H7 (cell line): ENCODE results near the gene PAX5. TPM values are rescaled to one million over a fixed set of nuclear protein-coding genes. Genes with fewer than 3 reads are reported as not detected.

Experiments used
- DNase-seq: peaks from one replicate; pipeline ENCODE4 v3.0.0; 2012
- H3K27me3 ChIP-seq: 2 replicates; pipeline ENCODE4 v1.6.0; 2011; ENCODE audit warnings: mild to moderate bottlenecking, low read length; ENCODE audit not compliant: control insufficient read depth, insufficient read depth
- H3K36me3 ChIP-seq: replicated peaks from 2 replicates; pipeline ENCODE4 v1.5.1; 2011; ENCODE audit warnings: low read length; ENCODE audit not compliant: control insufficient read depth, insufficient read depth
- H3K4me3 ChIP-seq: 2 replicates; pipeline ENCODE4 v1.5.1; 2011; ENCODE audit warnings: low read depth, mild to moderate bottlenecking, control low read depth, low read length, moderate library complexity; ENCODE audit not compliant: insufficient read depth
- total RNA-seq: library from RNA; depleted of rRNA; stranded (reverse); fragments of >200 nt; shearing (Covaris generic); gene quantifications from 2 replicates; pipeline ENCODE4 v1.2.3, GENCODE V29; 2014

The PAX5 gene
- total RNA-seq, 1 experiment from 2014 or later: 1.7 TPM

- no peaks in the 10 kb centered on the region for H3K36me3 ChIP-seq
- no peak for DNase-seq
- H3K4me3 ChIP-seq: no peak overlapping the region
- H3K27me3 ChIP-seq: no peaks in the 10 kb centered on the region; the same call in 1 of the 2 replicates
Measured at GRCh38 chr9:36971935-36972488, 62.1 kb downstream of the PAX5 start.

DNA sequence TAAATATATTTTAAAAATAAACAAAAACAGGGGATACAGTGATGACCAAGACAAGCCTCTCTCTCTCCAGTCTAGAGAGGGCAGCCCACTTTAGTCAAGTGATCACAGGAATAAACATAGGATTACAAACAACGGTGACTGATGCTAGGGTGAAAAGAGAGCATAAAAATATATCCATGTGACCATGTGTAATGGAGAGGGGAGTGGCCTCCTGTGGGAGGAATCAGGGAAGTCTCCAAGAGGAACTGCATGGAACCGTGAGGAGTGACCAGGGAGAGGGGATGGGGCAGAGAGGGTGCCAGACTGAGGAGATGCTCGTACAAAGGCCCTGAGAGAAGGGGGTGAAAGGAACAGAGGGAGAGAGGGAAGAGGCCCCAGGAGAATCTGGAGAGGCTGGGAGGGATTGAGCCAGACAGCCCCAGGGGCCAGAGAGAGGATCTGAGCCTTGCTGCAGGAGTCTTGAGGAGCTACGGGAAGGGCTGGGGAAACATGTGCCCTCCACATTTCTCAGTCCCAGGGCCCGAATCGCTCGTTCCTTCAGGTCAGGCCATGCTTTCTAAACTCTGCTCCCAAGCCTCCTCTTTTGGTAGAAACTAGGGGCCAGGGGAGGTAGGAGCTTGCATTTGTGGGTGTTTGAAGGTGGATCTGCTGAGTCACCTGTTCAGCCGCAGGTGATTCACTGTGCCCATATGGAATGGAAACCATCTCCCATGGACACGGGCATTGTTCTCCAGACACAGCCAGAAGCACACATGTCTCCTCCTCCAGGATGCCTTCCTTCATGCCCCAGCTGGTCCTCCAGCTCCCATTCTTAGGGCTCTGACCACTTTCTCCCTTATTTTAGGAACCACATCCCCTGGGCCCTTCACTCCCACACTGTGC, 63.8 kb downstream of the PAX5 start:
- Histone ChIP-seq H3K4me3 (no peak overlapping the region), H3K36me3 (no peaks in the 10 kb centered on the region), H3K27me3 (no peaks in the 10 kb centered on the region; the same call in 1 of the 2 replicates)
- DNase-seq: no peak

- H3K36me3 ChIP-seq: no peaks in the 10 kb centered on the region
- H3K4me3 ChIP-seq: no peak overlapping the region
- peak; percentile 83 for DNase-seq
Measured at GRCh38 chr9:36969216-36969771, 64.8 kb downstream of the PAX5 start.

GRCh38 chr9:36968574-36969215, 65.4 kb downstream of the PAX5 start:
- H3K36me3 ChIP-seq: no peaks in the 10 kb centered on the region
- no peak for DNase-seq
- no peaks in the 10 kb centered on the region; the same call in 1 of the 2 replicates for H3K27me3 ChIP-seq
- no peak overlapping the region for H3K4me3 ChIP-seq

More at GRCh38 chr9:36969216-36969771, 64.8 kb downstream of the PAX5 start:
- no peaks in the 10 kb centered on the region; the same call in 1 of the 2 replicates for H3K27me3 ChIP-seq

DNA sequence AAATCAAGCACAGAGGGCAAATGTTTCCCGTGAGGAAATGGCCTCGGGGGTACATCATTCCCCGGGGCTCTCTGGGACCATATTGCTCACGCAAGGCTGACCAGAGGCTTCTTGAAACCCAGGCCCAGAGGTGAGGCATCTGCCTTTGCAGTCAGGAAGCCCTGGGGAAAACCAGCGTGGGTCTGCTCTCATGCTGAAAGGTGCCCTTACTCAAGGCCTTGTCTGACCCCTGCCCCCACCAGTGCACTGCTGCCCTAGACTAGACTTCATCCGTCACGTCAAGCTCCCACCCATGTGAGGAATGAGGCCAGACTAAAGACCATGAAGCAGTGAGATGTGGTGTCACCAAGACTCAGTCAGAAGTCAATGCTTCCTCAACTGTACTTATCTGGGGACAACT, 66.1 kb downstream of the PAX5 start:
- Histone ChIP-seq H3K36me3 (no peaks in the 10 kb centered on the region), H3K27me3 (no peaks in the 10 kb centered on the region; the same call in 1 of the 2 replicates), H3K4me3 (no peak overlapping the region)
- no peak for DNase-seq

DNA sequence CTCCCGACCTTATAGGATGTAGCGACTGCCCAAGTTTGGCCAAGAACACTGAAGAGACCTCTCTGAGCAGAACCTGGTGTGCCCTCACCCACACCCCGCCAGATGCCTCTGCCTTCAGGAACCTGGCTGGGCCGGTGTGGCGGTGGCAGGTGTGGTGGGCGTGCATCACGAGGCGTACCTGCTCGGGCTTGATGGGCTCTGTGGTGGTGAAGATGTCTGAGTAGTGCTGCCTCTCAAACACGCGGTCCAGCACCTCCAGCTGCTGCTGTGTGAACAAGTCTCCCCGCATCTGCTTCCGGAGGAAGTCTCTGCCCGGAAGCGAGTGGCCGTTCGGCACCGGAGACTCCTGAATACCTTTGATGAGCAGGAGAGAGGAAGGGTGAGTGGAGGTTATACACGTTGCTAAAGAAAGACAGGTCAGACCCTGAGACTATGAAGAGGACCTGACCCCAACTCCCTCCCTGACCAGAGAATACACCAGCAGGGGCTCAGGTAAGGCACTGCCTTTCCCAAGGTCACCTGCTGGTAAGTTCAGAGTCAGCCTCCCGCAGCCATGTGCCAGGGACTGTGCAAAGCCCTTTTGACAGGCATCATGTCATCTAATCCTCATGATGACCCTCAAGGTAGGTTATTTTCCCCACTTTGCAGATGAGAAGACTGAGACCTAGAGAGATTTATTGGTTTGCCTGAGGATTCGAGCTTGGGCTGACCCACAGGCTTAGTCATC, 67.5 kb downstream of the PAX5 start:
- H3K27me3 ChIP-seq: no peaks in the 10 kb centered on the region; the same call in 1 of the 2 replicates
- no peak overlapping the region for H3K4me3 ChIP-seq
- H3K36me3 ChIP-seq: no peaks in the 10 kb centered on the region
- no peak for DNase-seq

GRCh38 chr9:36964791-36965190, 69.3 kb downstream of the PAX5 start:
- no peak for DNase-seq
- no peak overlapping the region for H3K4me3 ChIP-seq
- H3K27me3 ChIP-seq: no peaks in the 10 kb centered on the region

GRCh38 chr9:36963346-36963745, 70.7 kb downstream of the PAX5 start:
- Histone ChIP-seq H3K36me3 (no peaks in the 10 kb centered on the region), H3K4me3 (no peak overlapping the region), H3K27me3 (no peaks in the 10 kb centered on the region)
- no peak for DNase-seq

More at GRCh38 chr9:36964791-36965190, 69.3 kb downstream of the PAX5 start:
- H3K36me3 ChIP-seq: no peaks in the 10 kb centered on the region

DNA sequence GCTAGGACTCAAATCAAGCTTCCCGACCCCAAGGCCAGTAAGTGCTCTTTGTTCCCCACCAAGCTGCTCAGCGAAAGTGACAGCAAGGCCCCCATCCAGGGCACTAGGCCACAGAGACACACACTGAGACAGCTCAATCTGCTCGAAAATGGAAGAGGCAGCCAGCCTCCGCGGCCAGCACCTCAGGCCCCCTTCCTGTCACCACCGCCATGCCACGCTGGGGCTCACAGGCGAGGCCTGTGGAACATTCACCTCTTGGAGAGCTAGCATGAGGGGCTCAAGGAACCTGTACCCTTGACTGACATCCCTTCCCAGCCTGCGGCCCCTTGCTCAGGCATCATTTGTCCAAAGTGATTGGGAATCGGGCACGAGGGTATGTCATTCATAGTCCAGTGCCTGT, 71.4 kb downstream of the PAX5 start:
- no peaks in the 10 kb centered on the region for H3K36me3 ChIP-seq
- no peak for DNase-seq
- H3K4me3 ChIP-seq: no peak overlapping the region
- no peaks in the 10 kb centered on the region for H3K27me3 ChIP-seq

DNA sequence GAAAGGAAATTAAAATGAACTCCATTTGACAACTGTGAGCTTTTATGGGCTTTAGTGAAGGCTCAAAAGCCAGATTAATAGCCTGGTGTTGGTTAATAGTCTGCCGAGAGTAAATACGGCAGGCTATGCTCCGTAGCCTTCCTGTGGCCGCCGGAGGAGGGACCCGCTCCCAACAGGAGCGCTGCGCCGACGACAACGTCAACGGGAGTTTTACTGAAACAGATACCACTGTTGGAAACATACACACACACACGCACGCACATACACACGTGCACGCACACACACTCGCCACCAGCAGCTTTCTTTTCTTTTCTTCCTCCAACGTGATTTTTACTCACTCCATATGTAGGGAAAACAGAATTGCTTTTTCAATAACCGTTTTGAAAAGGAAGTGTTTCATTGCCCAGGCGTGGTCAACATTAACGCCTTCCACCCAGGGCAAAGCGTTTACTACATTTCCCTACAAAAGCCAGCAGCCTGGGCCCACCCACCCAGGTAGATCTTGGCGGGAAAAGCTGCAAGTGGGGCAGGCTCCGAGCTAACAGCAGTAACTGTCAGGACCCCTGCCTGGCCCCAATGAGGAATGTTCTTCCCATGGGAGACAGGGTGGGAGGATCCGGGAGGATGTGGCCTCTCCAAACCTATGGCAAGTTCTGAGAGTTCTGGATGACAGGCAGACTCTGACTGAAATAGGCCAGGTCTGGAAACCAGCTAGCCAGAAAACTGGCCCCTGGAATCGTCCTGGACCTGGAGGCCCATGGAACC, 72.3 kb downstream of the PAX5 start:
- no peaks in the 10 kb centered on the region for H3K36me3 ChIP-seq
- H3K4me3 ChIP-seq: no peak overlapping the region
- no peaks in the 10 kb centered on the region for H3K27me3 ChIP-seq
- no peak for DNase-seq

- Histone ChIP-seq H3K27me3 (no peaks in the 10 kb centered on the region), H3K36me3 (no peaks in the 10 kb centered on the region), H3K4me3 (no peak overlapping the region)
- no peak for DNase-seq
Measured at GRCh38 chr9:36961051-36961450, 73.0 kb downstream of the PAX5 start.

DNA sequence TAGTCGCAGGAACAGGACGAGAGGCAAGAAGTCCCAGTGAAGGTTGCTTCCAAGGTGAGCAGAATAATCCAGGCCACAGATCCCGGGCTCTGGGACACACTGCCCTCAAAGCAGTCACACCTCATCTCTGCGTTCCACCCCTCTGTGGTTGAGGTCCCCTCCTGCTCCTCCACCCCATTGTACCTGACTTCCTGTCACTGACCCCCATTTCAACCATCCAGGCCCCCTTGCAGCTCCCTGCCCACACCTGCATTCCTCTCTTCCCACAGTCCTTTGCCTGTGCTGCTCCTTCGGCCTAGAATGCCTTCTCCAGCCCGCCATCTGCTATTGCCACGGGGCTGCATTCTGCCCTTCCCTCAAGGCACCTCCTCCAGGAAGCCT, 73.5 kb downstream of the PAX5 start:
- DNase-seq: no peak
- H3K4me3 ChIP-seq: no peak overlapping the region
- H3K27me3 ChIP-seq: no peaks in the 10 kb centered on the region
- no peaks in the 10 kb centered on the region for H3K36me3 ChIP-seq

GRCh38 chr9:36959681-36960574, 74.1 kb downstream of the PAX5 start:
- no peaks in the 10 kb centered on the region for H3K27me3 ChIP-seq
- H3K36me3 ChIP-seq: no peaks in the 10 kb centered on the region
- H3K4me3 ChIP-seq: no peak overlapping the region
- no peak for DNase-seq
